Smooth muscle cell (in vitro differentiated cells): ENCODE results near the gene TREM2. TPM values are rescaled to one million over a fixed set of nuclear protein-coding genes. Genes with fewer than 3 reads are reported as not detected.

Experiments used
- DNase-seq: peaks from one replicate; lab custom pipeline; 2025; ENCODE audit not compliant: unreplicated experiment; lab: John Stamatoyannopoulos, UW
- H2AFZ ChIP-seq: fragments of 200-600 bp; sonication (generic); 2 replicates; pipeline ENCODE4 v1.6.0; 2016; ENCODE audit warnings: antibody characterized with exemption, low read depth, mild to moderate bottlenecking
- H3F3A ChIP-seq: fragments of 200-600 bp; sonication (generic); 2 replicates; pipeline ENCODE4 v1.6.0; 2017; ENCODE audit warnings: antibody characterized with exemption, low read depth
- H3K27ac ChIP-seq: fragments of 200-600 bp; sonication (generic); 2 replicates; pipeline ENCODE4 v1.5.1; 2016; ENCODE audit warnings: low read depth, mild to moderate bottlenecking
- H3K27me3 ChIP-seq: fragments of 200-600 bp; sonication (generic); 2 replicates; pipeline ENCODE4 v1.6.1; 2016; ENCODE audit warnings: low read depth, mild to moderate bottlenecking
- H3K36me3 ChIP-seq: fragments of 200-600 bp; sonication (generic); 2 replicates; pipeline ENCODE4 v1.5.1; 2016; ENCODE audit warnings: low read depth
- H3K4me1 ChIP-seq: fragments of 200-600 bp; sonication (generic); 2 replicates; pipeline ENCODE4 v1.5.1; 2016; ENCODE audit warnings: low read depth
- H3K4me2 ChIP-seq: fragments of 200-600 bp; sonication (generic); 2 replicates; pipeline ENCODE4 v1.6.0; 2016; ENCODE audit warnings: mild to moderate bottlenecking
- H3K4me3 ChIP-seq: fragments of 200-600 bp; sonication (generic); 2 replicates; pipeline ENCODE4 v1.5.1; 2016; ENCODE audit warnings: mild to moderate bottlenecking
- H3K79me2 ChIP-seq: fragments of 200-600 bp; sonication (generic); 2 replicates; pipeline ENCODE4 v1.6.0; 2016; ENCODE audit warnings: low read depth, mild to moderate bottlenecking
- H3K9ac ChIP-seq: fragments of 200-600 bp; sonication (generic); 2 replicates; pipeline ENCODE4 v1.6.0; 2016; ENCODE audit warnings: low read depth
- H3K9me3 ChIP-seq: fragments of 200-600 bp; sonication (generic); replicated peaks from 2 replicates; pipeline ENCODE4 v1.5.1; 2016; ENCODE audit warnings: low read depth
- H4K20me1 ChIP-seq: fragments of 200-600 bp; sonication (generic); 2 replicates; pipeline ENCODE4 v1.6.0; 2016; ENCODE audit warnings: low read depth
- WGBS: methylation state at CpG from one replicate; pipeline ENCODE4 v1.1.7; 2016; ENCODE audit warnings: low lambda C conversion rate; 5-methylcytosine and 5-hydroxymethylcytosine counted together
- polyA plus RNA-seq: library from polyadenylated mRNA; unstranded; fragments of >200 nt; fragmentation: Nextera tagmentation; extraction: Ambion mirVana; gene quantifications from 2 replicates; pipeline ENCODE4 v1.2.1, GENCODE V29; 2016
- total RNA-seq: library from RNA; depleted of rRNA; stranded (reverse); fragments of >200 nt; gene quantifications from 2 replicates; pipeline ENCODE4 v1.2.3, GENCODE V29; 2014
- TF ChIP-seq, protein P1 (sequence below): fragments of 200-600 bp; sonication (generic); IDR thresholded peaks from 2 replicates; pipeline ENCODE4 v1.5.1; 2017; ENCODE audit warnings: borderline replicate concordance, mild to moderate bottlenecking, antibody characterized with exemption; ENCODE audit not compliant: insufficient read depth, poor library complexity, severe bottlenecking

The TREM2 gene
- total and polyA plus RNA-seq, 2 experiments from 2014 or later: not detected

DNA sequence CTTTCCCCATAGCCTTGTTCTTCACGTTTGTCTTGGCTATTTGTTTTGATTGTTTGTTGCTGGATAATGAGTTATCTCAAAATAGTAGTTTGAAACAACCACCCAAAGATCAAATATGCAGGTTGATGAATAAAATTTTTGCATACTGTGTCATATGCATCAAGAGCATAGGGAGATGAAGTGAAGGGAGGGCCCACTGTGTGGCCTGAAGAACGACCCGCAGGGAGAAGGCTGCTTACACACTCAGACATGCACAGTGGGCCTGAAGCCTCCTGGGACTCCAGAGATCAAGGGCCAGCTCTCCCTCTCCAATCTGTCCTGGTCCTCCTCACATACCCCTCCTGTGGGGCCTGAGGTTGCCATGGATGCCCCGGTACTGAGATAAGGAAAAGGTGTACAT is 16.2 kb upstream of the TREM2 start:
- Histone ChIP-seq H2AFZ (no peak overlapping the region), H4K20me1 (no peaks in the 10 kb centered on the region), H3K4me1 (no peaks in the 10 kb centered on the region), H3K9ac (no peak overlapping the region), H3F3A (no peaks in the 10 kb centered on the region), H3K4me2 (no peak overlapping the region), H3K36me3 (no peaks in the 10 kb centered on the region), H3K27me3 (peaks cover 18% of the 10 kb centered on the region), H3K79me2 (no peaks in the 10 kb centered on the region), H3K4me3 (no peak overlapping the region), H3K27ac (no peak overlapping the region), H3K9me3 (no peaks in the 10 kb centered on the region)
- TF ChIP-seq, protein P1, sequence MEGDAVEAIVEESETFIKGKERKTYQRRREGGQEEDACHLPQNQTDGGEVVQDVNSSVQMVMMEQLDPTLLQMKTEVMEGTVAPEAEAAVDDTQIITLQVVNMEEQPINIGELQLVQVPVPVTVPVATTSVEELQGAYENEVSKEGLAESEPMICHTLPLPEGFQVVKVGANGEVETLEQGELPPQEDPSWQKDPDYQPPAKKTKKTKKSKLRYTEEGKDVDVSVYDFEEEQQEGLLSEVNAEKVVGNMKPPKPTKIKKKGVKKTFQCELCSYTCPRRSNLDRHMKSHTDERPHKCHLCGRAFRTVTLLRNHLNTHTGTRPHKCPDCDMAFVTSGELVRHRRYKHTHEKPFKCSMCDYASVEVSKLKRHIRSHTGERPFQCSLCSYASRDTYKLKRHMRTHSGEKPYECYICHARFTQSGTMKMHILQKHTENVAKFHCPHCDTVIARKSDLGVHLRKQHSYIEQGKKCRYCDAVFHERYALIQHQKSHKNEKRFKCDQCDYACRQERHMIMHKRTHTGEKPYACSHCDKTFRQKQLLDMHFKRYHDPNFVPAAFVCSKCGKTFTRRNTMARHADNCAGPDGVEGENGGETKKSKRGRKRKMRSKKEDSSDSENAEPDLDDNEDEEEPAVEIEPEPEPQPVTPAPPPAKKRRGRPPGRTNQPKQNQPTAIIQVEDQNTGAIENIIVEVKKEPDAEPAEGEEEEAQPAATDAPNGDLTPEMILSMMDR: no peak
- WGBS: 84% methylated on average over 4 of the region's 4 CpGs
- DNase-seq: no peak

DNA sequence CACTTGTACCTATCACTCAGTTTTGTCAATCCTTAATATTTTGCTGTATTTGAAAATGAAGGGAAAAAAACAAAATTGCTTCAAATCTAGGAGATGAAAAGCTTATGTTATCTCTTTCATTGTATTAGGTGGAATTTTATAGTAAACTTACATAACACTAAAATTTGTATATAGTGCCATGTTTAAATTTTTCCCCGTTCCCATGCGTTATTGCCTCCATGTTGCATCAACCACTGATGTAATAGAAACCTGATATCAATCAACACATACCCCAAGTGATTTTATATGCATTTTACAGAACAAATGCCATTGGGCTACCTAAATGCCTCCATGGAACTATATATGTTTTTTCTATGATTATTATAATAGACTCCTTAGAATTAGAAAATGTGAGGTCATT is 14.8 kb upstream of the TREM2 start:
- Histone ChIP-seq H3K27me3 (peaks cover 18% of the 10 kb centered on the region), H4K20me1 (no peaks in the 10 kb centered on the region), H2AFZ (no peak overlapping the region), H3K27ac (no peak overlapping the region), H3K9ac (no peak overlapping the region), H3K4me3 (no peak overlapping the region), H3K79me2 (no peaks in the 10 kb centered on the region), H3F3A (no peaks in the 10 kb centered on the region), H3K4me2 (no peak overlapping the region), H3K36me3 (no peaks in the 10 kb centered on the region), H3K9me3 (no peaks in the 10 kb centered on the region), H3K4me1 (no peaks in the 10 kb centered on the region)
- no peak for DNase-seq
- TF ChIP-seq, protein P1: no peak
- WGBS: 98% methylated on average over 2 of the region's 2 CpGs

DNA sequence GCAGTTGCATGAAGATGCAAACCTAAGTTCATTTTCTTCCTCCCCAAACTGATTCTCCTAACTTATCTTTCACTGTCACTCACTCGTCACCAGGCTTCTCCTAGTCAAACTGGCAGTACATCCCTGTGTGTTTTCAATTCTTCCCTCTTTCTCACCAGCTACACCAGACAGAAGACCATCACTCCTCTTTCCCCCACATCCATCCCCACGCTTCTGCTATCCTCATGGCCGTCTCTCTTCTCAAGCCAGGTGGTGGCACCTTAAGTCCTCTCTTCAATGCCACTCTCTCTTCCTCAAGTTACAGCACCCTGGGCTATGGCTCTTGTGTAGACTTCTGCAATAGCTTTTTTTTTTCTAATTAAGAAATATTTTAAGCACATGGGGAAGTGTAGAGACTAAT is 14.4 kb upstream of the TREM2 start:
- Histone ChIP-seq H3K4me3 (no peak overlapping the region), H3K27ac (no peak overlapping the region), H4K20me1 (no peaks in the 10 kb centered on the region), H3K4me2 (no peak overlapping the region), H3K79me2 (no peaks in the 10 kb centered on the region), H3K36me3 (no peaks in the 10 kb centered on the region), H3F3A (no peaks in the 10 kb centered on the region), H3K9me3 (no peaks in the 10 kb centered on the region), H2AFZ (no peak overlapping the region), H3K9ac (no peak overlapping the region), H3K4me1 (no peaks in the 10 kb centered on the region), H3K27me3 (peaks cover 18% of the 10 kb centered on the region)
- DNase-seq: no peak
- WGBS: 90% methylated on average over 3 of the region's 3 CpGs
- TF ChIP-seq, protein P1: no peak

DNA sequence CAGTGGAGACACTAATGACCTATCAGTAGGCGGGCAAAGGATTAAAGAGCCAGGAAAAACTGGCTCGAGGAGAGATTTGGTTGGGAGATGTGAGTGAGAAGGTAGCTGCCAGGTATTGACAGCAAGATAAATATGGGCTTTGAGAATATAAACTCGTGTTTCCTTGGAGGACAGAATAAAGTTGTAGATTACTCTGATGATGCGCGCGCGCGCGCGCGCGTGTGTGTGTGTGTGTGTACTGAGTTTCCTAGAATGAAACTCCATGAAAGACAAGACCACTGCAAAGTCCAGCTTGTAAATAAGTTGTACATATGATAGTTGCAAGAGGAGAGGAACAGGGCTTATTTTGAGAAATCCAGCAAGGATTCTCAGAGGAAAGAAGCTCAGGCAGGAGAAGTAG is 13.3 kb upstream of the TREM2 start:
- TF ChIP-seq, protein P1: no peak
- no peak for DNase-seq
- Histone ChIP-seq H2AFZ (no peak overlapping the region), H3K4me3 (no peak overlapping the region), H3K27me3 (peaks cover 18% of the 10 kb centered on the region), H4K20me1 (no peaks in the 10 kb centered on the region), H3K27ac (no peak overlapping the region), H3K79me2 (no peaks in the 10 kb centered on the region), H3K4me1 (no peaks in the 10 kb centered on the region), H3K4me2 (no peak overlapping the region), H3K36me3 (no peaks in the 10 kb centered on the region), H3K9ac (no peak overlapping the region), H3F3A (no peaks in the 10 kb centered on the region), H3K9me3 (no peaks in the 10 kb centered on the region)
- 96% methylated on average over 12 of the region's 12 CpGs for WGBS
